HL-60 (cell line): Measurements from ENCODE around the gene DPP10.

ENCODE experiments used
- DNase-seq, 2 experiments: peaks; one replicate each; pipeline ENCODE4 v3.0.0-alpha.2; 2010 to 2020; ENCODE audit warnings: low read depth in 1 of 2, low spot score in 1 of 2
- H3K27ac ChIP-seq: fragments of 250-450 bp; sonication (Bioruptor Pico); replicated peaks from 2 replicates; pipeline ENCODE4 v1.5.1; 2020; ENCODE audit warnings: mild to moderate bottlenecking, moderate library complexity
- H3K27me3 ChIP-seq: fragments of 250-450 bp; sonication (Bioruptor Pico); 2 replicates; pipeline ENCODE4 v1.5.1; 2021; ENCODE audit warnings: mild to moderate bottlenecking, moderate library complexity; ENCODE audit not compliant: insufficient read depth, poor library complexity, severe bottlenecking
- H3K4me3 ChIP-seq: replicated peaks from 2 replicates; pipeline ENCODE4 v1.5.1; 2011; ENCODE audit warnings: mild to moderate bottlenecking, control low read depth, low read length; ENCODE audit not compliant: insufficient read depth
- CTCF ChIP-seq: IDR thresholded peaks from one replicate; pipeline ENCODE4 v1.5.1; 2011; ENCODE audit warnings: low read length, control low read depth, inconsistent platforms; ENCODE audit not compliant: insufficient read depth
- GABPA ChIP-seq: IDR thresholded peaks from 2 replicates; pipeline ENCODE4 v1.6.1; 2012; ENCODE audit warnings: low read depth
- POLR2AphosphoS5 ChIP-seq: IDR thresholded peaks from 2 replicates; pipeline ENCODE4 v1.6.1; 2012; ENCODE audit warnings: low read depth
- REST ChIP-seq: IDR thresholded peaks from 2 replicates; pipeline ENCODE4 v1.6.1; 2012; ENCODE audit warnings: low read depth; ENCODE audit not compliant: insufficient replicate concordance
- SPI1 ChIP-seq: IDR thresholded peaks from 2 replicates; pipeline ENCODE4 v1.6.1; 2012; ENCODE audit warnings: low read depth, mild to moderate bottlenecking, borderline replicate concordance

Gene DPP10

GRCh38 chr2:115105966-115106365, 663.5 kb downstream of the DPP10 start:
- no peak for DNase-seq
- no peaks in the 10 kb centered on the region for H3K27me3 ChIP-seq
- no peak overlapping the region for H3K27ac ChIP-seq
- TF ChIP-seq CTCF = no peak
- TF ChIP-seq GABPA = no peak
- no peak for TF ChIP-seq SPI1
- no peak for TF ChIP-seq REST
- no peak for TF ChIP-seq POLR2AphosphoS5
- no peak overlapping the region for H3K4me3 ChIP-seq

- Histone ChIP-seq H3K27me3 (no peaks in the 10 kb centered on the region), H3K27ac (no peak overlapping the region), H3K4me3 (no peak overlapping the region)
- TF ChIP-seq GABPA (no peak), CTCF (no peak), REST (no peak), POLR2AphosphoS5 (no peak), SPI1 (no peak)
- no peak for DNase-seq
Measured at GRCh38 chr2:115115135-115115534, 672.7 kb downstream of the DPP10 start.

- DNase-seq = no peak
- TF ChIP-seq SPI1 (no peak), GABPA (no peak), POLR2AphosphoS5 (no peak), CTCF (no peak), REST (no peak)
- Histone ChIP-seq H3K27me3 (no peaks in the 10 kb centered on the region), H3K4me3 (no peak overlapping the region), H3K27ac (no peak overlapping the region)
Measured at GRCh38 chr2:115118306-115118705, 675.9 kb downstream of the DPP10 start.
